Heart left ventricle (tissue), 16 donors: ENCODE results near the gene TBC1D12. TPM values are rescaled to one million over a fixed set of nuclear protein-coding genes. Genes with fewer than 3 reads are reported as not detected.

Experiments used
- ATAC-seq, 4 donors: fragments of 200-7000 bp; cut with Tn5 transposase; one replicate each; pipeline ENCODE4 v1.9.1; 2020 to 2022; ENCODE audit warnings: moderate library complexity in 4 of 4, mild to moderate bottlenecking in 3 of 4, moderate number of reproducible peaks in 1 of 4
- DNase-seq, 5 donors: peaks; one replicate each; pipeline ENCODE4 v3.0.0-alpha.2; 2020
- H3K27ac ChIP-seq, 12 donors: fragments of 200-600 bp; sonication (generic) in 4 of 12; one replicate each; pipeline versions ENCODE4 v1.5.0 to v1.8.0; 2016 to 2022; ENCODE audit warnings: mild to moderate bottlenecking in 2 of 12
- H3K27me3 ChIP-seq, 9 donors: fragments of 200-600 bp; sonication (generic) in 2 of 9; one replicate each; pipeline versions ENCODE4 v1.5.1 to v1.8.0; 2016 to 2022; ENCODE audit warnings: mild to moderate bottlenecking in 3 of 9
- H3K36me3 ChIP-seq, 9 donors: fragments of 200-600 bp; sonication (generic) in 2 of 9; one replicate each; pipeline versions ENCODE4 v1.5.0 to v1.8.0; 2018 to 2022; ENCODE audit warnings: mild to moderate bottlenecking in 2 of 9
- H3K4me1 ChIP-seq, 12 donors: fragments of 200-600 bp; sonication (generic) in 4 of 12; one replicate each; pipeline versions ENCODE4 v1.5.0 to v1.8.0; 2016 to 2022; ENCODE audit warnings: mild to moderate bottlenecking in 3 of 12
- H3K4me3 ChIP-seq, 12 donors: fragments of 200-600 bp; sonication (generic) in 4 of 12; one replicate each; pipeline versions ENCODE4 v1.5.0 to v1.8.0; 2017 to 2022; ENCODE audit warnings: mild to moderate bottlenecking in 9 of 12, moderate library complexity in 4 of 12
- H3K9me3 ChIP-seq, 12 donors: fragments of 200-600 bp; sonication (generic) in 4 of 12; one replicate each; pipeline versions ENCODE4 v1.5.0 to v1.8.0; 2016 to 2022; ENCODE audit warnings: mild to moderate bottlenecking in 1 of 12
- POLR2A ChIP-seq, 2 donors: fragments of 450-650 bp; IDR thresholded peaks; one replicate each; pipeline ENCODE4 v1.6.1; 2017; ENCODE audit warnings: antibody characterized with exemption in 2 of 2, mild to moderate bottlenecking in 2 of 2, moderate library complexity in 2 of 2
- WGBS, 4 donors: extraction: QIAGEN DNeasy Blood & Tissue Kit in 2 of 4; methylation state at CpG; one replicate each; pipeline versions ENCODE4 v1.1.5 to v1.1.7; 2013 to 2018; 5-methylcytosine and 5-hydroxymethylcytosine counted together
- intact Hi-C, 10 donors: fragments of 100-400 bp; cut with DNase I; formaldehyde crosslinking; loops; one replicate each; pipeline versions ENCODE4 v1.11.1 to v1.14.2; 2022
- polyA plus RNA-seq, 2 donors: library from polyadenylated mRNA; stranded (reverse); fragments of 200-250 nt; gene quantifications; one replicate each; pipeline ENCODE4 v1.2.3, GENCODE V29; 2013
- total RNA-seq, 9 donors: library from RNA; depleted of rRNA in 2 of 9; stranded (reverse); fragments of >200 nt in 2 of 9; fragmentation: NEBNext Ultra II Directional in 3 of 9; extraction: Animal tissue kit (Norgen Biotek cat#: 25700) in 3 of 9; gene quantifications; one replicate each; pipeline versions ENCODE4 v1.1.0 to v1.2.4, GENCODE V29; 2016 to 2023
- TF ChIP-seq, protein P1 (sequence below), 12 donors: fragments of 200-600 bp; sonication (generic) in 4 of 12; IDR thresholded peaks; one replicate each; pipeline versions ENCODE4 v1.5.0 to v1.8.0; 2018 to 2022; ENCODE audit warnings: antibody characterized with exemption in 12 of 12, mild to moderate bottlenecking in 5 of 12
- donor health status: ischemic (EF 13 %, LVEDD 7.1; RV severe dilation, severe dysfunction).
- donor health status: healthy with polysubstance abuse.
- donor health status: DM: no; HTN: yes; CAD: no.
- donor health status: DM: no; HTN: no; CAD: no.
- donor health status: ischemic (EF 25% LVEDD 6.9; RV normal size, moderate dysfunction).
- donor health status: ischemic (EF 25% LVEDD 5.7; RV mildly dilated, moderate dysfunction).
- donor health status: healthy.
- donor health status: DM: yes; HTN: yes; CAD: no.
- donor health status: ischemic (EF 35%, LVEDD 5.7; RV mildly dilated, moderate dysfunction).
- donor health status: nonischemic (EF 11% LVEDD 7.7; RV severe dilation, severe dysfunction).
- donor health status: DM: yes; HTN: yes; CAD: no.
- donor health status: PGD.
- donor health status: ischemic (EF 29% LVEDD 5.4; RV normal size, mild dysfunction).
- donor health status: nonischemic (EF 23%, LVEDD 6.1; RV moderate dilation, normal function).

Gene TBC1D12
- total and polyA plus RNA-seq, 11 donors: 3.5 to 9.6 (median 5.2) TPM

DNA sequence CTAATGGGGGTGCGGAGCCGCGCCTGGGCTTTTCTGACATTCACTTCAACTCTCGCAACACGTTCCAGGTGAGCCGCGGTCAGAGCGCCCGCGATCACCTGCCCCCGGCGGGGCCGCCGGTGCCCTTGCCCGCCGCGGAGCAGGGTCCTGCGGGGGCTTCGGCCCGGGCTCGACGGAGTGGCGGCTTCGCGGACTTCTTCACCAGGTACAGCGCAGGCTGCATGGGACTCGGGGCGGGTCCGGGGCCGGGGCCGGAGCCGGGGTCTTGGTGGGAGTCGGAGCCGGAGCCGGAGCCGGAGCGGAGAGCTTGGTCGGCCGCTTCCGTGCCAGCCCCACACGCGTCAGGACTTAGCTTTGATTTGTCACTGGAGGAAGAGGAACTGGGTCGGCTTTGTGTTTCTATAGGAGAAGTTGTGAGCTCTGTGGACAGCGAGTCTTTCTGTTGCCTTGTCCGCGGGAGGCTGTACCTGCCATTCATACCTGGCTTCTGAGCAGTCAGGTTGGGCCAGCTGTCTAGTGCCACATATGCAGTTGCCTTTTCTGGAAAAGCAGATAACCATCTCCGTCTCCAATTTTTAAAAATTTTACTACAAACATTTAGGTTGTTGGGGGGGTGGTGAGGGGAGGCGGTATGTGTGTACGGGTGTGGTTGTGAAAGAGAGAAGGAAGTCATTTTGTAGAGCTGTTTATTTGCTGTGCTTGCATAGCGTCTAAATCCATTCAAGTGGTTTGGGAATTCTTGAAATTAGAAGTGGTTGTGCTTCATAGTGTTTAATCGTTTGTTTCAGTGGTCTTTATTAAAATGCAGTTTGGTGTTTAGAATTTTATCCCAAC lies 1.3 kb downstream of the TBC1D12 start:
- Histone ChIP-seq H3K36me3 (no peaks in the 10 kb centered on the region), H3K27me3 (peaks cover 0 to 6% (median 0%) of the 10 kb centered on the region in 9 donors), H3K27ac (peak overlapping the region; percentile 84 to 99 (median 94)), H3K4me1 (peaks cover 0 to 36% (median 17%) of the 10 kb centered on the region in 12 donors), H3K4me3 (peak overlapping the region; percentile 73 to 99 (median 87)), H3K9me3 (no peaks in the 10 kb centered on the region)
- TF ChIP-seq, protein P1, sequence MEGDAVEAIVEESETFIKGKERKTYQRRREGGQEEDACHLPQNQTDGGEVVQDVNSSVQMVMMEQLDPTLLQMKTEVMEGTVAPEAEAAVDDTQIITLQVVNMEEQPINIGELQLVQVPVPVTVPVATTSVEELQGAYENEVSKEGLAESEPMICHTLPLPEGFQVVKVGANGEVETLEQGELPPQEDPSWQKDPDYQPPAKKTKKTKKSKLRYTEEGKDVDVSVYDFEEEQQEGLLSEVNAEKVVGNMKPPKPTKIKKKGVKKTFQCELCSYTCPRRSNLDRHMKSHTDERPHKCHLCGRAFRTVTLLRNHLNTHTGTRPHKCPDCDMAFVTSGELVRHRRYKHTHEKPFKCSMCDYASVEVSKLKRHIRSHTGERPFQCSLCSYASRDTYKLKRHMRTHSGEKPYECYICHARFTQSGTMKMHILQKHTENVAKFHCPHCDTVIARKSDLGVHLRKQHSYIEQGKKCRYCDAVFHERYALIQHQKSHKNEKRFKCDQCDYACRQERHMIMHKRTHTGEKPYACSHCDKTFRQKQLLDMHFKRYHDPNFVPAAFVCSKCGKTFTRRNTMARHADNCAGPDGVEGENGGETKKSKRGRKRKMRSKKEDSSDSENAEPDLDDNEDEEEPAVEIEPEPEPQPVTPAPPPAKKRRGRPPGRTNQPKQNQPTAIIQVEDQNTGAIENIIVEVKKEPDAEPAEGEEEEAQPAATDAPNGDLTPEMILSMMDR (IDR thresholded peaks at IDR 0.05): no peak
- TF ChIP-seq POLR2A (IDR thresholded peaks at IDR 0.05): peak in 1 of 2 donors; percentile 26
- intact Hi-C loops: loop anchor here in 8 of 10 donors (2.0 to 5.0 kb wide), 5 partner anchors 36 to 41 kb away; partner anchors contain the start of gene NOC3L (in 7 of the 8)
- WGBS, 4 donors: 1% methylated on average over 34 to 51 of the region's 51 CpGs
- DNase-seq (peak; percentile 60 to 76 (median 66)), ATAC-seq (peak in 3 of 4 donors; percentile 43 to 58 (median 54))

DNA sequence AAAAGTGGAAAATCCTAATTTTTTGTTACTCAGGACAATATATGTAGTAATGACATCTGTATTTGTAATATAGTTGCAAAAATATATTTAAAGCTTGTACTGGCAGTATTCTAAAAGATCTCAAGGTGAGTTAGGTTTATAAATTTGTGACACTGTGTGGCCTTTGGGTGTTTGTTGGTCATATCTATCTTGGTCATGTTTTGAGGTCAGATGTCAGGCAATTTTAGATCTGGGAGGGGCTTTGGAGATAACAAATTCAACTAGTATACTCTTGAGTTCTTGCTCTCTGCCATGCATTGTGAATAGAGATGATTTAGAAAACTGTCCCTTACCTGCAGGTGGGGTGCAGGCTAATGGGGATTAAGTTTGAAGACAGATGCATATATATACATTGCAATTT lies 3.1 kb downstream of the TBC1D12 start:
- Histone ChIP-seq H3K9me3 (no peaks in the 10 kb centered on the region), H3K27me3 (peaks cover 0 to 6% (median 0%) of the 10 kb centered on the region in 9 donors), H3K36me3 (no peaks in the 10 kb centered on the region), H3K27ac (no peak overlapping the region), H3K4me1 (peaks cover 0 to 54% (median 20%) of the 10 kb centered on the region in 12 donors), H3K4me3 (peak overlapping the region in 4 of 12 donors; percentile 83 to 99 (median 97))
- no peak for ATAC-seq
- intact Hi-C loops: no loop called here
- DNase-seq: no peak
- no peak for TF ChIP-seq POLR2A (IDR thresholded peaks at IDR 0.05)
- TF ChIP-seq, protein P1 (IDR thresholded peaks at IDR 0.05): no peak

DNA sequence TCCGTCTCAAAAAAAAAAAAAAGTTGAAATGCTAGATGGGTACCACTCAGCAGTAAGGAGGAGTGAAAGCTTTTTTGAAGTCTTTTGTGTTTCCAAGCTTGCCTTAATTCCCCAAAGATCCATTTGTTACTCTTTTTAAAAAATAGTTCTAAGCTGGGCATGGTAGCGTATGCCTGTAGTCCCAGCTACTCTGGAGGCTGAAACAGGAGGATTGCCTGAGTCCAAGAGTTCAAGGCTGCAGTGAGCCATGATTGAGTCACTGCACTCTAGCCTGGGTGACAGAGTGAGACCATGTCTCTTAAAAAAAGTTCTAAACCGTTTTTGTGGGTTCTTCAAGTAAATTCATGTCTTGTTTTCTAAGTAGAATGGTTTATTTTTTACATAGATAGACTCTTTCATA lies 5.3 kb downstream of the TBC1D12 start:
- no peak for ATAC-seq
- no peak overlapping the region for H3K4me3 ChIP-seq
- WGBS, 4 donors: 81 to 87% (median 84%) methylated on average over 3 of the region's 3 CpGs
- no peak overlapping the region for H3K27ac ChIP-seq
- no peak for TF ChIP-seq POLR2A (IDR thresholded peaks at IDR 0.05)
- TF ChIP-seq, protein P1 (IDR thresholded peaks at IDR 0.05): no peak
- H3K36me3 ChIP-seq: no peaks in the 10 kb centered on the region
- peaks cover 0 to 3% (median 0%) of the 10 kb centered on the region in 9 donors for H3K27me3 ChIP-seq
- peaks cover 0 to 63% (median 26%) of the 10 kb centered on the region in 12 donors for H3K4me1 ChIP-seq
- H3K9me3 ChIP-seq: no peaks in the 10 kb centered on the region
- intact Hi-C loops: no loop called here
- no peak for DNase-seq

DNA sequence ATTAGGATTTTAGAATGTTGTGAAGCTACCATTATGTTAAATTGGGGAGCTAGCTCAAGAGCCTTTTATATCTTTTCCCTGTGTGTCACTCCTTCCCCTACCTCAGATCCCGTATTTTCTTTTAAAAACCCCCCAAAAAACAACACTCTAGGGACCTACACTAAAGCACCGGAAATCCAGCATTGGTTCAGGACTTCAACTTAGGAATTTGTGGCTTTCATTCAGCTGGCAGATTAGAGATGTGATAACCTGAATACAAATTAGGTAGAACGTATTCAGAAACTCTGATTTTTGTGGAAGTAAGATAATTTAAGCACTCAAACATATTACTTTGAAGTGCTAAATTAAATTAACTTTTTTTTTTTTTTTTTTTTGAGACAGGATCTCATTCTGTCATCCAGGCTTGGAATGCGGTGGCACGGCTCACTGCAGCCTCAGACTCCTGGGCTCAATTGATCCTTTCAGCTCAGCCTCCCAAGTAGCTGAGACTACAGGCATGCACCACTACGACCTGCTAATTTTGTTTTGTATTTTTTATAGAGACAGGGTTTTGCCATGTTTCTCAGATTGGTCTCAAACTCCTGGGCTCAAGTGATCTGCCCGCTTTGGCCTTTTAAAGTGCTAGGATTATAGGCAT lies 6.8 kb downstream of the TBC1D12 start:
- intact Hi-C loops: no loop called here
- peaks cover 0 to 76% (median 26%) of the 10 kb centered on the region in 12 donors for H3K4me1 ChIP-seq
- 61 to 71% (median 66%) methylated on average over 7 of the region's 7 CpGs for WGBS, 4 donors
- no peaks in the 10 kb centered on the region for H3K36me3 ChIP-seq
- TF ChIP-seq, protein P1 (IDR thresholded peaks at IDR 0.05): no peak
- TF ChIP-seq POLR2A (IDR thresholded peaks at IDR 0.05): no peak
- no peaks in the 10 kb centered on the region for H3K9me3 ChIP-seq
- no peak overlapping the region for H3K4me3 ChIP-seq
- DNase-seq: no peak
- no peak overlapping the region for H3K27ac ChIP-seq
- no peak for ATAC-seq
- no peaks in the 10 kb centered on the region for H3K27me3 ChIP-seq
